ENCODE results near the gene ZNF22. TPM values are rescaled to one million over a fixed set of nuclear protein-coding genes. Genes with fewer than 3 reads are reported as not detected.

Gene ZNF22
- total and polyA plus RNA-seq, 12 donors = 11.0 to 17.2 (median 15.6) TPM

- Histone ChIP-seq H3K4me1 (peaks cover 46 to 88% (median 77%) of the 10 kb centered on the region in 9 donors), H3K4me3 (peak overlapping the region in 3 of 10 donors; percentile 1 to 13 (median 3)), H3K27me3 (no peaks in the 10 kb centered on the region), H3K27ac (peak overlapping the region in 9 of 10 donors; percentile 24 to 98 (median 92)), H3K36me3 (peaks cover 0 to 48% (median 17%) of the 10 kb centered on the region in 9 donors), H3K9me3 (no peaks in the 10 kb centered on the region)
- 68 to 71% methylated on average over 11 of the region's 11 CpGs for WGBS, 2 donors
- no peak for TF ChIP-seq CTCF (IDR thresholded peaks at IDR 0.05)
- no peak for ATAC-seq
- DNase-seq = no peak
- intact Hi-C loops (cut with DNase I) = no loop called here
Observed at GRCh38 chr10:44968500-44969400, 32.0 kb upstream of the ZNF22 start.

GRCh38 chr10:44969854-44970253 is 30.9 kb upstream of the ZNF22 start:
- no peak for TF ChIP-seq CTCF (IDR thresholded peaks at IDR 0.05)
- Histone ChIP-seq H3K4me1 (peaks cover 45 to 88% (median 77%) of the 10 kb centered on the region in 9 donors), H3K36me3 (peaks cover 0 to 48% (median 17%) of the 10 kb centered on the region in 9 donors), H3K9me3 (no peaks in the 10 kb centered on the region), H3K27ac (peak overlapping the region in 9 of 10 donors; percentile 41 to 98 (median 58)), H3K4me3 (no peak overlapping the region), H3K27me3 (no peaks in the 10 kb centered on the region)
- intact Hi-C loops (cut with DNase I) = loop anchor here in 3 of 10 donors (5.0 to 10.0 kb wide), 3 partner anchors 33 to 95 kb away; no protein-coding TSS in a partner anchor
- DNase-seq (peak in 1 of 2 donors; percentile 72), ATAC-seq (peak in 6 of 8 donors; percentile 26 to 68 (median 52))
- 59 to 69% methylated on average over 9 of the region's 9 CpGs for WGBS, 2 donors

- Histone ChIP-seq H3K4me3 (no peak overlapping the region), H3K27me3 (no peaks in the 10 kb centered on the region), H3K4me1 (peaks cover 37 to 87% (median 74%) of the 10 kb centered on the region in 9 donors), H3K9me3 (no peaks in the 10 kb centered on the region), H3K36me3 (peaks cover 0 to 48% (median 17%) of the 10 kb centered on the region in 9 donors), H3K27ac (peak overlapping the region in 3 of 10 donors; percentile 7 to 97 (median 31))
- DNase-seq (no peak), ATAC-seq (no peak)
- WGBS, 2 donors = 87 to 89% methylated on average over 8 of the region's 8 CpGs
- intact Hi-C loops (cut with DNase I) = loop anchor here in 3 of 10 donors (5.0 to 10.0 kb wide), 3 partner anchors 34 to 96 kb away; no protein-coding TSS in a partner anchor
- no peak for TF ChIP-seq CTCF (IDR thresholded peaks at IDR 0.05)
Observed at GRCh38 chr10:44970812-44971395, 29.8 kb upstream of the ZNF22 start.

- WGBS, 2 donors = 89 to 94% methylated on average over 11 of the region's 11 CpGs
- no peaks in the 10 kb centered on the region for H3K27me3 ChIP-seq
- H3K4me1 ChIP-seq = peaks cover 39 to 87% (median 74%) of the 10 kb centered on the region in 9 donors
- H3K4me3 ChIP-seq = no peak overlapping the region
- peaks cover 0 to 53% (median 17%) of the 10 kb centered on the region in 9 donors for H3K36me3 ChIP-seq
- intact Hi-C loops (cut with DNase I) = loop anchor here in 3 of 10 donors (5.0 to 10.0 kb wide), 3 partner anchors 34 to 97 kb away; no protein-coding TSS in a partner anchor
- H3K27ac ChIP-seq = peak overlapping the region in 3 of 10 donors; percentile 7 to 97 (median 31)
- TF ChIP-seq CTCF (IDR thresholded peaks at IDR 0.05) = no peak
- ATAC-seq (no peak), DNase-seq (no peak)
- no peaks in the 10 kb centered on the region for H3K9me3 ChIP-seq
Observed at GRCh38 chr10:44971434-44971833, 29.3 kb upstream of the ZNF22 start.
